Activated CD4-positive, alpha-beta memory T cell treated with anti-CD3 and anti-CD28 coated beads, Interleukin-2, amount 10 ng/mL, durations not matched to agents 7 days and 5 days (primary cell): ENCODE measurements around the gene RSPH6A. TPM values are rescaled to one million over a fixed set of nuclear protein-coding genes. Genes with fewer than 3 reads are reported as not detected.

Source experiments
- CTCF ChIA-PET: fragments of 350-600 bp; sonication (Branson Sonifier 250); formaldehyde crosslinking; loops from one replicate; lab custom pipeline; 2021; ENCODE audit warnings: antibody characterized with exemption, inconsistent platforms; lab: Charles Lee
- POLR2A ChIA-PET: fragments of 350-600 bp; sonication (Branson Sonifier 250); formaldehyde crosslinking; loops from one replicate; lab custom pipeline; 2021; ENCODE audit warnings: antibody characterized with exemption; lab: Charles Lee
- DNase-seq: peaks from one replicate; pipeline ENCODE4 v3.0.0-alpha.2; 2020
- H3K27ac Mint-ChIP-seq: one replicate; pipeline ENCODE4 v1.8.0; 2021; ENCODE audit warnings: mild to moderate bottlenecking, mixed read lengths
- H3K27me3 Mint-ChIP-seq: one replicate; pipeline ENCODE4 v1.8.0; 2021; ENCODE audit warnings: mixed read lengths
- H3K36me3 Mint-ChIP-seq: one replicate; pipeline ENCODE4 v1.8.0; 2021; ENCODE audit warnings: low read depth, mixed read lengths
- H3K4me1 Mint-ChIP-seq: one replicate; pipeline ENCODE4 v1.8.0; 2021; ENCODE audit warnings: mixed read lengths
- H3K4me3 Mint-ChIP-seq: one replicate; pipeline ENCODE4 v1.8.0; 2021; ENCODE audit warnings: mild to moderate bottlenecking, mixed read lengths
- H3K9me3 Mint-ChIP-seq: one replicate; pipeline ENCODE4 v1.8.0; 2021; ENCODE audit warnings: mixed read lengths
- total RNA-seq, 2 experiments: library from RNA; stranded (reverse); gene quantifications; one replicate each; pipeline ENCODE4 v1.2.3, GENCODE V29; 2021

The RSPH6A gene
- total RNA-seq, 2 experiments from 2014 or later, result 0.25 to 0.30 TPM

DNA sequence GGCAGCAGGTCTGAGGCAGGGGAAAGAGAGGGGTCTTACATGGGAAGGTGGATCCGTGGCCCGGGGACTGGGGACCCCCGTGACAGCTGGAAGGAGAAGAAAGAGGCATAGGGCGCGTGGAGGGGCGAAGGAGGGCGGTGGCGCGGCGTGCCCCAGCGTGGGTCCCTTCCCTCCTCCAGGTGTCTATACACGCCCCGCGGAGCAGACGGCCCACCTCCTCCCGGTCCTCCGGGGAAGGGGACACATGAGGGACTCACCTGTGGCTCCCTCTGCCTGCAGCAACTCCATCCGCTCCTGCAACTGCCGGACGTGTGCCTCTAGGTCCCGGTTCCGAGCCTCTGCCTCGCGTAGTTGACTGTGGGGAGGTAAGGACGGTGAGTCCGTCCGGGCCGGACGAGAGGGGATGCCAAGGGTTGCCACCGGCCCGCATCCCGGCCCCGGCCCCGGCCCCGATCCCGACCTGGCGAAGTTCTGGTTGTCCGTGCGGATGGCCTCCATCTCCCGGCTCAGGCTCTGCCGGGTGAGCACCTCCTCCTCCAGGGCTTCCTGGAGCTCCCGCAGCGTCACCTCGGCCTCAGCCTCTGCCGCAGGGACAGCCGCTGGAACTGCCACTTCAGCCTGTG is 43.7 kb downstream of the RSPH6A start:
- no peak for DNase-seq
- Mint-ChIP-seq H3K36me3 (peaks cover 5% of the 10 kb centered on the region), H3K4me3 (peak overlapping the region; percentile 7), H3K9me3 (no peaks in the 10 kb centered on the region), H3K27ac (no peak overlapping the region), H3K4me1 (peaks cover 18% of the 10 kb centered on the region), H3K27me3 (peaks cover 11% of the 10 kb centered on the region)
- POLR2A ChIA-PET, result interaction anchor here (1.1 to 3.6 kb wide), 4 partner anchors 8 to 78 kb away, joined by 3 to 32 read pairs (median 7); partner anchors contain the start of genes DMWD and QPCTL
- CTCF ChIA-PET, result interaction anchor here (0.6 to 7.4 kb wide), 11 partner anchors 8 to 114 kb away, joined by 3 to 212 read pairs (median 16); partner anchors contain the start of genes DMWD, FBXO46, MEIOSIN and RSPH6A

DNA sequence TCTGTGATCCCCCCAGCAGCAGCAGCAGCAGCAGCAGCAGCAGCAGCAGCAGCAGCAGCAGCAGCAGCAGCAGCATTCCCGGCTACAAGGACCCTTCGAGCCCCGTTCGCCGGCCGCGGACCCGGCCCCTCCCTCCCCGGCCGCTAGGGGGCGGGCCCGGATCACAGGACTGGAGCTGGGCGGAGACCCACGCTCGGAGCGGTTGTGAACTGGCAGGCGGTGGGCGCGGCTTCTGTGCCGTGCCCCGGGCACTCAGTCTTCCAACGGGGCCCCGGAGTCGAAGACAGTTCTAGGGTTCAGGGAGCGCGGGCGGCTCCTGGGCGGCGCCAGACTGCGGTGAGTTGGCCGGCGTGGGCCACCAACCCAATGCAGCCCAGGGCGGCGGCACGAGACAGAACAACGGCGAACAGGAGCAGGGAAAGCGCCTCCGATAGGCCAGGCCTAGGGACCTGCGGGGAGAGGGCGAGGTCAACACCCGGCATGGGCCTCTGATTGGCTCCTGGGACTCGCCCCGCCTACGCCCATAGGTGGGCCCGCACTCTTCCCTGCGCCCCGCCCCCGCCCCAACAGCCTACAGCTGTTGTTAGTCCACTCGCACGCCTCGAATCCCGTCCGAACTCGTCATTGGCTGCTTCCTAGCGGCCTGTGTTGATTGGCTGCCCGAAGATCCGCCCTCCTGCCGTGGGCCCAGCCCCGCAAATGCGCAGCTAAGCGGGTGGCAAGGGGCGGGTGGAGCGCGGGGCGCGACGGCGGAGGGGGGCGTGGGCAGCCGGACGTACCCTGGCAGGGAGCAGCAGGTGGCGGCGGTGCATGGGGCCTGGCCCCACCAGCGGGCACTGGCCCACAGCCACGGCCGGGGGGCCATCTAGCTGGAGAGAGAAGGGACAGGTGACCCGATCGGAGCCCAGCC is 44.7 kb downstream of the RSPH6A start:
- Mint-ChIP-seq H3K9me3 (no peaks in the 10 kb centered on the region), H3K4me1 (peaks cover 18% of the 10 kb centered on the region), H3K4me3 (peak overlapping the region; percentile 79), H3K27me3 (peaks cover 15% of the 10 kb centered on the region), H3K36me3 (peaks cover 5% of the 10 kb centered on the region), H3K27ac (peak overlapping the region; percentile 68)
- ChIA-PET CTCF (interaction anchor here (0.7 to 7.4 kb wide), 31 partner anchors 9 to 498 kb away, joined by 3 to 212 read pairs (median 5); partner anchors contain the start of genes DMPK, DMWD, FBXO46 and FOXA3), POLR2A (interaction anchor here (1.0 to 3.6 kb wide), 10 partner anchors 8 to 116 kb away, joined by 3 to 32 read pairs (median 5); partner anchors contain the start of genes DMWD, FOXA3, IRF2BP1 and QPCTL)
- DNase-seq, result peak; percentile 91

DNA sequence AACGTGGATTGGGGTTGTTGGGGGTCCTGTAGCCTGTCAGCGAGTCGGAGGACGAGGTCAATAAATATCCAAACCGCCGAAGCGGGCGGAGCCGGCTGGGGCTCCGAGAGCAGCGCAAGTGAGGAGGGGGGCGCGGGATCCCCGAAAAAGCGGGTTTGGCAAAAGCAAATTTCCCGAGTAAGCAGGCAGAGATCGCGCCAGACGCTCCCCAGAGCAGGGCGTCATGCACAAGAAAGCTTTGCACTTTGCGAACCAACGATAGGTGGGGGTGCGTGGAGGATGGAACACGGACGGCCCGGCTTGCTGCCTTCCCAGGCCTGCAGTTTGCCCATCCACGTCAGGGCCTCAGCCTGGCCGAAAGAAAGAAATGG is 45.3 kb downstream of the RSPH6A start:
- CTCF ChIA-PET, result interaction anchor here (0.6 to 7.4 kb wide), 42 partner anchors 10 to 578 kb away, joined by 3 to 212 read pairs (median 4); partner anchors contain the start of genes DMPK, DMWD, FBXO46 and FOSB
- DNase-seq, result no peak
- POLR2A ChIA-PET, result interaction anchor here (1.2 to 3.6 kb wide), 9 partner anchors 9 to 116 kb away, joined by 3 to 32 read pairs (median 8); partner anchors contain the start of genes DMWD, FOXA3, IRF2BP1 and QPCTL
- peaks cover 17% of the 10 kb centered on the region for H3K27me3 Mint-ChIP-seq
- H3K36me3 Mint-ChIP-seq, result peaks cover 5% of the 10 kb centered on the region
- peaks cover 18% of the 10 kb centered on the region for H3K4me1 Mint-ChIP-seq
- H3K9me3 Mint-ChIP-seq, result no peaks in the 10 kb centered on the region
- peak overlapping the region; percentile 85 for H3K27ac Mint-ChIP-seq
- H3K4me3 Mint-ChIP-seq, result peak overlapping the region; percentile 79

DNA sequence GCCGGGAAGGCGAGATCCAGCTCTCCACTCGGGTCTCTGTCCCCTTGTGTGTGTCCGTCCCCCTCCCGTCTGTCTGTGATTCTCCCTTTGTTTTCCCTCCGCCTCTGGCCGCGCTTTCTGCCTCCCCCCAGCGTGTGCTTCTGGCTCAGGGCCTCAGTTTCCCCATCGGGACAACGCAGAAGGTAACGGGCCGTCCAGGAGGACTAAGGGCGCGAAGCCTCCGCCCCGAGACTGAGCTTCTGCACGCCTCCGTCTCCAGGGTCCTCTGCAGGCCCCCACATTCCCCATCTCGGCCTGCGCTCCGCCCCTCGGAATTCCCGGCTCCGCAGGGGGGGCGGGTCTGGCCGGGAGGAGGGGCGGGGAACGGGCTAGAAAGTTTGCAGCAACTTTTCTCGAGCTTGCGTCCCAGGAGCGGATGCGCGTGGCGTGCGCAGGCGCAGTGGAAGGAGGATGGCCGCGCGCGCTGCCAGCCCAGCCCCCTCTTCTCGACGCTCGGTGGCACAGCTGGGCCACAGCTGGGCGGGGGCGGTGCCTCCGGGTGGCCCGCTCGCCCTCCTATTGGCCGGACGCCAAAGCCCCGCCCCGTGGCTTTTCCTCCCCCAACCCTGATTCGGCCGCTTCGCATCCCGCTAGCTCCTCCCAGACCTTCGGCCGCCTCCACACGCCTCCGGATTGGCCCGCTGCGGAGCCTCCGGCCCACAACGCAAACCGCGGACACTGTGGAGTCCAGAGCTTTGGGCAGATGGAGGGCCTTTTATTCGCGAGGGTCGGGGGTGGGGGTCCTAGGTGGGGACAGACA is 45.9 kb downstream of the RSPH6A start, which contains the start of gene SIX5:
Gene SIX5, minus strand, starts transcription at position 269 of the 799 bp plus-strand sequence. CDS start 408 bp downstream, outside the sequence.
- DNase-seq, result peak; percentile 97
- Mint-ChIP-seq H3K9me3 (no peaks in the 10 kb centered on the region), H3K4me1 (peaks cover 18% of the 10 kb centered on the region), H3K27ac (peak within 1 kb of the TSS; percentile 85), H3K36me3 (peaks cover 5% of the 10 kb centered on the region), H3K27me3 (peaks cover 18% of the 10 kb centered on the region), H3K4me3 (peak within 1 kb of the TSS; percentile 79)
- POLR2A ChIA-PET, result interaction anchor here (0.5 to 3.6 kb wide), 15 partner anchors 10 to 244 kb away, joined by 3 to 32 read pairs (median 6); partner anchors contain the start of genes DMWD, FBXO46, FOXA3 and IRF2BP1
- CTCF ChIA-PET, result interaction anchor here (0.6 to 7.4 kb wide), 49 partner anchors 10 to 579 kb away, joined by 3 to 212 read pairs (median 4); partner anchors contain the start of genes DMPK, DMWD, FBXO46 and FOSB

- H3K4me1 Mint-ChIP-seq, result peaks cover 18% of the 10 kb centered on the region
- ChIA-PET POLR2A (interaction anchor here (0.8 to 3.6 kb wide), 11 partner anchors 10 to 135 kb away, joined by 3 to 32 read pairs (median 8); partner anchors contain the start of genes DMWD, FBXO46, FOXA3 and QPCTL), CTCF (interaction anchor here (0.6 to 7.4 kb wide), 25 partner anchors 11 to 310 kb away, joined by 3 to 212 read pairs (median 6); partner anchors contain the start of genes DMWD, FBXO46, FOXA3 and IRF2BP1)
- DNase-seq, result peak; percentile 56
- no peaks in the 10 kb centered on the region for H3K9me3 Mint-ChIP-seq
- H3K4me3 Mint-ChIP-seq, result peak overlapping the region; percentile 79
- peaks cover 18% of the 10 kb centered on the region for H3K27me3 Mint-ChIP-seq
- peaks cover 5% of the 10 kb centered on the region for H3K36me3 Mint-ChIP-seq
- H3K27ac Mint-ChIP-seq, result no peak overlapping the region
Measured at GRCh38 chr19:45768655-45768983, 46.5 kb downstream of the RSPH6A start.

GRCh38 chr19:45767881-45768654 is 47.0 kb downstream of the RSPH6A start:
- no peak overlapping the region for H3K27ac Mint-ChIP-seq
- peaks cover 5% of the 10 kb centered on the region for H3K36me3 Mint-ChIP-seq

DNA sequence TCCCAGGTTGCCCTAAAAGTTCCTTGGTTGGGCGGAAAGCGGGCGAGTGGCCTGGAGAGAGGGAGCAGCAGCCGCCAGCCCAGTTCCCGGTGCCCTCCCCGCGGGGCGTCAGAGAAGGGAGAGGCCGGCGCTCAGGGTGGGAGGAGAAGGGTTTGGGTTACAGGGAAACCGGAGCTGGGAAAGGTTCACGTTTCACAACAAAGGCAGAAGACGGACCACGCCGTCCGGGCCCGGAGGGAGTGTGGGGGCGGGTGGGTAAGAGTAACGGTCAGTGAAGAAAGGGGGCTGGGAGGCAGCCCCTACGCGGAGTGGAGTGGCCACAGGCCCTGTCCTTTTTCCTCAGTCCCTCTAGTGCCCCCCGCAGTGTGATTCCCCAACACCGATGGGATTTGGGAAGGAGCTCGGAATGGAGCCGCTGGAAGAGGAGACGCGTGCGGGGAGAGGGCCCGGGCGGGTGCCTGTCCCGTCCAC is 47.7 kb downstream of the RSPH6A start:
- Mint-ChIP-seq H3K4me1 (peaks cover 18% of the 10 kb centered on the region), H3K36me3 (peaks cover 5% of the 10 kb centered on the region), H3K27me3 (peaks cover 18% of the 10 kb centered on the region), H3K27ac (no peak overlapping the region), H3K4me3 (peak overlapping the region; percentile 27), H3K9me3 (no peaks in the 10 kb centered on the region)
- ChIA-PET POLR2A (interaction anchor here (1.0 kb wide), 1 partner anchor 51 kb away, joined by 3 read pairs; no protein-coding TSS in a partner anchor), CTCF (no interaction called here)
- no peak for DNase-seq

More at GRCh38 chr19:45767881-45768654, 47.0 kb downstream of the RSPH6A start:
- Mint-ChIP-seq H3K4me3 (peak overlapping the region; percentile 53), H3K9me3 (no peaks in the 10 kb centered on the region), H3K27me3 (peaks cover 18% of the 10 kb centered on the region), H3K4me1 (peaks cover 18% of the 10 kb centered on the region)
- CTCF ChIA-PET, result interaction anchor here (1.1 to 7.4 kb wide), 11 partner anchors 11 to 261 kb away, joined by 3 to 212 read pairs (median 24); partner anchors contain the start of genes DMWD, FBXO46 and MEIOSIN
- POLR2A ChIA-PET, result interaction anchor here (0.8 to 3.6 kb wide), 10 partner anchors 11 to 135 kb away, joined by 3 to 32 read pairs (median 8); partner anchors contain the start of genes DMWD, FBXO46, FOXA3 and QPCTL
- no peak for DNase-seq

DNA sequence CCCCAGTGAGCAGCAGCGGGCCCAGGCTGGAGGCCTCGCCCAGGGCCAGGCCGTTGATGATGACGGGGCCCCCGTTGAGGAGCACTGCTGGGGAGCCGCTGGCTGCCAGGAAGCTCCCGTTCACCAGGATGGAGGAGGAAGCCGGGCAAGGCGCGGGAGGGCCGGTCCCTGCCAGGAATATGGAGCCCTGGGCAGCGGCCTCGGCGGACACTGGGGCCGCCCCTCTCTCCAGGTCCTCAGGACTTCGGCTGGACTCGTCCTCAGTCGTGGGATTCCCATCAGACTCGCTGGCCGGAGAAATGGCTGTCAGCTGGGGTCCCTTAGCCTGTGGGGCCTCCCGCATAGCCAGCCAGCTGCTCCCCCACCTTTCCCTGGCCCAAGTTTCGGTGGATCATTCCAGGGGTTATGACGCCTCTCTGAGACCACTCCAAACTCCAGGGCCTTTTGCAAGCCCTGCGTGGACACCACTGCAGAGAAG is 48.2 kb downstream of the RSPH6A start:
- POLR2A ChIA-PET, result interaction anchor here (1.0 kb wide), 1 partner anchor 50 kb away, joined by 3 read pairs; no protein-coding TSS in a partner anchor
- Mint-ChIP-seq H3K27ac (no peak overlapping the region), H3K9me3 (no peaks in the 10 kb centered on the region), H3K4me3 (no peak overlapping the region), H3K4me1 (peaks cover 18% of the 10 kb centered on the region), H3K36me3 (peaks cover 5% of the 10 kb centered on the region), H3K27me3 (peaks cover 18% of the 10 kb centered on the region)
- no peak for DNase-seq
- CTCF ChIA-PET, result no interaction called here

DNA sequence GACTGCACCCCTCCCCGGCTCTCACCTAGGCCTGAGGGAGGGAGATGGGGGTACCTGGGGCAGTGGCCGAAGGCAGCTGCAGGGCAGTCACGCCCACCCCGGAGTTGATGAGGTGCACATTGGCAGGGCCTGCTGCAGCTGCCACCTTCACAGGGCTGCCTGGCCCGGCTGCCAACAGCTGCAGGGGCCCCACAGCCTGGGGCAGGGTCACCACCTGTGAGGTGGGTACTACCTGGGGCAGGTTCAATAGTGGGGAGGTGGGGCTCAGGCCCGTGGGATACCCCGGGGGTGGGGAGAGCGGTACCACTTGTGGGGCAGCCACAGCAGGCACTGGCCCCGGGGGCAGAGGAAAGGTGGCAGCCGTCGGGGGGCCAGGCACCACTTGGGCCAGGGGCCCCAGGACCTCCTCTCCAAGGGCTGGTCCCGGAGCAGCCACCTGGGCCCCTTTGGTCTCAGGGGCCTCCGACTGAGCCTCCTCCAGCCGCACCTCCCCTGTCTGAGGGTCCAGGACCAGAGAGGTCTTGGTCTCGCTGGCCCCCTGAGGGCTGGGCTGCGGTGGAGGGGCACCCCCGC is 48.7 kb downstream of the RSPH6A start:
- DNase-seq, result no peak
- no peak overlapping the region for H3K4me3 Mint-ChIP-seq
- H3K27me3 Mint-ChIP-seq, result peaks cover 18% of the 10 kb centered on the region
- peaks cover 18% of the 10 kb centered on the region for H3K4me1 Mint-ChIP-seq
- no peaks in the 10 kb centered on the region for H3K9me3 Mint-ChIP-seq
- peaks cover 5% of the 10 kb centered on the region for H3K36me3 Mint-ChIP-seq
- CTCF ChIA-PET, result no interaction called here
- H3K27ac Mint-ChIP-seq, result no peak overlapping the region
- POLR2A ChIA-PET, result no interaction called here

DNA sequence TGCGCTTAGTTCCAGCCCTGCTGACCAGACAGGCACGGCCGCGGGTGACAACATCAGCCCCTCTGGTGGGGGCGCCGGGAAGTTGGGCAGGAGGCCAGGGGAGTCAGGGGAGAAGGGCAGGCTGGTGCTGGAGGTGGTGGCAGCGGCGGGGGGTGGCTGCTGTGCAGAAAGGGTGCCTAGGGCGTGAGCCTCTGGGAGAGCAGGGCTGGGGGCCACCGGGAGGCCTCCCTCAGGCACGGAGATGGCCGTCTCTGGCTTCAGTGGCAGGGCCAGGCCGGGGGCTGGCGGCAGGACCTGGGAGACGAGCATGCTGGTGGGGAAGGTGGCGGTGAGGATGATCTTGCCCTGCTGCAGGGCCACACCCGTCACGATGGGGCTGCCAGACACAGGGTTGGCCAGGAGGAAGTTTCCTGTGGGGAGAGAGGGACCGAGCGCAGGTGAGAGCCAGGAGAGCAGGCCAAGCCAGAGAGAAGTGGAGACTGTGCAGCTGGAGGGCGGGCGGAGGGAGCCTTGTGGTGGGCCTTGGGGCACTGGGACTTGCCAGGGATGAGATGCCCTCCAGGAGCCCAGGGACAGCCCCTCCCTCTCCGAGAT is 49.3 kb downstream of the RSPH6A start:
- no peak overlapping the region for H3K4me3 Mint-ChIP-seq
- H3K27me3 Mint-ChIP-seq, result peaks cover 18% of the 10 kb centered on the region
- H3K36me3 Mint-ChIP-seq, result peaks cover 2% of the 10 kb centered on the region
- H3K27ac Mint-ChIP-seq, result no peak overlapping the region
- POLR2A ChIA-PET, result no interaction called here
- CTCF ChIA-PET, result no interaction called here
- no peak for DNase-seq
- no peaks in the 10 kb centered on the region for H3K9me3 Mint-ChIP-seq
- H3K4me1 Mint-ChIP-seq, result peaks cover 14% of the 10 kb centered on the region
